GM13977 (cell line): ENCODE measurements around the gene RPEL1.
"Not testable (repeated sequence)": the region's sequence is repeated elsewhere in the genome, so short reads cannot be mapped to it uniquely, and the experiment has no call there.

Experiments
- DNase-seq: peaks from one replicate; pipeline ENCODE4 v3.0.0; 2012; ENCODE audit warnings: low spot score
- in situ Hi-C: fragments of 300-500 bp; cut with MboI; formaldehyde crosslinking; loops from one replicate; pipeline ENCODE4 v1.12.0; 2022; ENCODE audit warnings: low sequenced_read_pairs, low pct_unique_long_range_greater_than_20kb, mixed read lengths, inconsistent platforms; ENCODE audit not compliant: unreplicated experiment
- TF ChIP-seq, protein P1 (sequence below): IDR thresholded peaks from 2 replicates; pipeline ENCODE4 v1.5.1; 2012; ENCODE audit warnings: mild to moderate bottlenecking, control low read depth; ENCODE audit not compliant: insufficient read depth; ENCODE audit errors: extremely low read depth, missing control alignments

The RPEL1 gene

DNA sequence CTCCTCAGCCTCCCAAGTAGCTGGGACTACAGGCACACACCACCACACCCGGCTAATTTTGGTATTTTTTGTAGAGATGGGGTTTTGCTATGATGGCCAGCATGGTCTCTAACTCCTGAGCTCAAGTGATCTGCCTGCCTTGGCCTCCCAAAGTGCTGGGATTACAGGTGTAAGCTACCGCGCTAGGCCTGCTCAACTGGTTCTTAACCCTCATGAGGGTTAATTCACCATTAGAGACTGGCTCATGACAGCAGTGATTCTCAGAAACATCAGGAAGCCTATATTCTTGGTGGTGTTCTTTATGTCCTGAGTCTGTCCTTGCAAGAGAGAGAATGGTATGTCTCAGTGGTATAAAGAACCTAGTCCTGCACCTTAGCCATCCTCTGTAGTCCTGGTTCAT is 42.2 kb upstream of the RPEL1 start:
- in situ Hi-C loops: no loop called here
- TF ChIP-seq, protein P1, sequence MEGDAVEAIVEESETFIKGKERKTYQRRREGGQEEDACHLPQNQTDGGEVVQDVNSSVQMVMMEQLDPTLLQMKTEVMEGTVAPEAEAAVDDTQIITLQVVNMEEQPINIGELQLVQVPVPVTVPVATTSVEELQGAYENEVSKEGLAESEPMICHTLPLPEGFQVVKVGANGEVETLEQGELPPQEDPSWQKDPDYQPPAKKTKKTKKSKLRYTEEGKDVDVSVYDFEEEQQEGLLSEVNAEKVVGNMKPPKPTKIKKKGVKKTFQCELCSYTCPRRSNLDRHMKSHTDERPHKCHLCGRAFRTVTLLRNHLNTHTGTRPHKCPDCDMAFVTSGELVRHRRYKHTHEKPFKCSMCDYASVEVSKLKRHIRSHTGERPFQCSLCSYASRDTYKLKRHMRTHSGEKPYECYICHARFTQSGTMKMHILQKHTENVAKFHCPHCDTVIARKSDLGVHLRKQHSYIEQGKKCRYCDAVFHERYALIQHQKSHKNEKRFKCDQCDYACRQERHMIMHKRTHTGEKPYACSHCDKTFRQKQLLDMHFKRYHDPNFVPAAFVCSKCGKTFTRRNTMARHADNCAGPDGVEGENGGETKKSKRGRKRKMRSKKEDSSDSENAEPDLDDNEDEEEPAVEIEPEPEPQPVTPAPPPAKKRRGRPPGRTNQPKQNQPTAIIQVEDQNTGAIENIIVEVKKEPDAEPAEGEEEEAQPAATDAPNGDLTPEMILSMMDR: no peak
- no peak for DNase-seq

DNA sequence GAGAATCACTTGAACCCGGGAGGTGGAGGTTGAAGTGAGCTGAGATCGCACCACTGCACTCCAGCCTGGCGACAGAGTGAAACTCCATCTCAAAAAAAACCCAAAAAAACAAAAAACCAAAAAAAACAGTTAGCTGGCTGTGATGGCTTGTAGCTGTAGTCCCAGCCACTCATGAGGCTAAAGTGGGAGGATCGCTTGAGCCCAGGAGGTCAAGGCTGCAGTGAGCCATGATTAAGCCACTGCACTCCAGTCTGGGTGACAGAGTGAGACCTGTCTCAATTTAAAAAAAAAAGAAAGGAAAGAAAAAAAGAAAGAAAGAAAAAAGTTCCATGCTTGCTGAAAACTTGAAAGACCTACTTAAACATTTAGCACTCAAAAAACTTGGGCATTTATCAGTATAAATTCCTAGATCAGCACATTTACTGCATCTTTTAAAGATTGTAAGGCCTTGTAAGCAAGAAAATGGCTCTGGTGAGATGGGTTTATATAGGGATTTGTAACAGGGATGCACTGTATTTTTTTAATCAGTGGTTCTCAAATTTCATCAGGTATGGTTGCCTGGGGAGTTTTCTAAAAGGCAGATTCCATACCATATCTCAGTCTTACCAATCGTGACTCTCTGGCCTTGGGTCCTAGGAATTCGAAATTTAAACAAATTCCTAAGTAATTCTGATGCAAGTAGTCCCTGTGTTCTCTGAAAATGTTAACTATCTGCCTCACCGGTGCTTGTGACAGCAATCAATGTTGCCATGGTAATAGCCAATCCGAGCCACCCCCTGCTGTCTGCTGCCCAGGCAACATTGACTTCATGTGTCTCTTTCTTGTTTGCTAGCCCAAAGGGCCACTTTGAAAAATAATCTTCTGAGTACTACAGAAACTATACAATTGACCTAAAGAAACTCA is 41.1 kb upstream of the RPEL1 start:
- no peak for DNase-seq
- in situ Hi-C loops: no loop called here
- TF ChIP-seq, protein P1: no peak

DNA sequence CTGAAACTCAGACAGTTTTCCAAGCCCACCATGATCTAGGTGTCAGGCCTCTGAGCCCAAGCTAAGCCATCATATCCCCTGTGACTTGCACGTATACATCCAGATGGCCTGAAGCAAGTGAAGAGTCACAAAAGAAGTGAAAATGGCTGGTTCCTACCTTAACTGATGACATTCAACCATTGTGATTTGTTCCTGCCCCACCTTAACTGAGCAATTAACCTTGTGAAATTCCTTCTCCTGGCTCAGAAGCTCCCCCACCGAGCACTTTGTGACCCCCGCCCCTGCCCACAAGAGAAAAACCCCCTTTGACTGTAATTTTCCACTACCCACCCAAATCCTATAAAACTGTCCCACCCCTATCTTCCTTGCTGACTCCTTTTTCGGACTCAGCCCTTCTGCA is 40.3 kb upstream of the RPEL1 start:
- in situ Hi-C loops, DNase-seq: not testable (repeated sequence)

DNA sequence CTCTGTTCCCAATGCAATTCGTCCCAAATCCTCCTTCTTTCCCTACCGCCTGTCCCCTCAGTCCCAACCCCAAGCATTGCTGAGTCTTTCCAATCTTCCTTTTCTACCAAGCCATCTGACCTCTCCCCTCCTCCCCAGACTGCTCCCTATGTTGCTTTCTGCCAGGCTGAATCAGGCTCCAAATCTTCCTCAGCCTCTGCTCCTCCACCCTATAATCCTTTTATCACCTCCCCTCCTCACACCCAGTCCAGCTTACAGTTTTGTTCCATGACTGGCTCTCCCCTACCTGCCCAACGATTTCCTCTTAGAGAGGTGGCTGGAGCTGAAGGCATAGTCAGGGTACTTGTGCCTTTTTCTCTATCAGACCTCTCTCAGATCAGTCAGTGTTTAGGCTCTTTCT is 39.0 kb upstream of the RPEL1 start:
- in situ Hi-C loops, DNase-seq: not testable (repeated sequence)

DNA sequence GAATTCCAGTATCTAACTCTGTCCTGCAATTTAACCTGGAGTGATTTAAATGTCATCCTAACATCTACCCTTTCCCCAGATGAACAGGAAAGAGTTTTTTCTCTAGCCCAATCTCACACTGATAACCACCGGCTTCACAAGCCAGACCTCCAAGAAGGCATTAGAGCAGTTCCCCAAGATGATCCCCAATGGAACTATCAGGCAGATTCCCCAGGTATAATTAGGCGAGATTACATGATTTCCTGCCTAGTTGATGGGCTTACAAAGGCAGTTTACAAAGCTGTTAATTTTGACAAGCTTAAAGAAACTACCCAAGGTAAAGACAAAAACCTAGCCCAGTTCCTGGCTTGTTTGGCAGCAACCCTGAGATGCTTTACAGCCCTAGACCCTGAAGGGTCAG is 38.5 kb upstream of the RPEL1 start:
- in situ Hi-C loops: no loop called here
- no peak for DNase-seq
- TF ChIP-seq, protein P1: no peak

DNA sequence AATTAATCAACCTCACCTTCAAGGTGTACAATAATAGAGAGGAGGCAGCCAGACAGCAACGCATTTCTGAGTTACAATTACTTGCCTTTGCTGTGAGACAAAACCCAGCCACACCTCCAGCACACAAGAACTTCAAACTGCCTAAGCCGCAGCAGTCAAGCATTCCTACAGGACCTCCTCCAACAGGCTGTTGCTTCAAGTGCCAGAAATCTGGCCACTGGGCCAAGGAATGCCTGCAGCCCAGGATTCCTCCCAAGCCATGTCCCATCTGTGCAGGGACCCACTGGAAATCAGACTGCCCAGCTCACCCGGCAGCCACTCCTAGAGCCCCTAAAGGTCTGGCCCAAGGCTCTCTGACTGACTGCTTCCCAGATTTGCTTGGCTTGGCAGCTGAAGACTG is 38.0 kb upstream of the RPEL1 start:
- in situ Hi-C loops, DNase-seq: not testable (repeated sequence)

DNA sequence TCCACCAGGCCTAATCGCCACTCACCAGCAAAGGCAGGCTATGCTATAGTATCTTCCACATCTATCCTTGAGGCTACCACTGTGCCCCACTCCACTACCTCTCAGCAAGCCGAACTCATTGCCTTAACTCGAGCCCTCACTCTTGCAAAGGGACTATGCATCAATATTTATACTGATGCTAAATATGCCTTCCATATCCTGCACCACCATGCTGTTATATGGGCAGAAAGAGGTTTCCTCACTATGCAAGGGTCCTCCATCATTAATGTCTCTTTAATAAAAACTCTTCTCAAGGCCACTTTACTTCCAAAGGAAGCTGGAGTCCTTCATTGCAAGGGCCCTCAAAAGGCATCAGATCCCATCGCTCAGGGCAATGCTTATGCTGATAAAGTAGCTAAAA is 35.4 kb upstream of the RPEL1 start:
- in situ Hi-C loops, DNase-seq: not testable (repeated sequence)

DNA sequence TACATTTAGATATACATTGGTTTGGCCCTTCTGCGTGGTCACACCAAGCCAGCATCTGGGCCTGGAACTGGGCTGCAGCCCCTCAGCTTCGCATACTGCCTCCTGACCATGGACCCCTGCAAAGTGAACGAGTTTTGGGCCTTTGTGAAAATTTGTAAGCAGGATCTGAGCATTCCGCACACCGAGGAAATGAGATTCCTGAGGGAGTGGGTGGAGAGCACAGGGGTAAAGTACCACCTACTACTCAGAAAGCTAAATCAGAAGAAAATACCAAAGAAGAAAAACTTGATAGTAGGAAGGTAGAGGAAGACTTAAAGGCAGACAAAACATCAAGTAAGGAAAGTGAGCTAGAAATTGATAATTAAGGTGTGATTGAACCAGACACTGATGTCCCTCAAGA is 30.1 kb upstream of the RPEL1 start:
- in situ Hi-C loops: no loop called here
- TF ChIP-seq, protein P1: no peak

DNA sequence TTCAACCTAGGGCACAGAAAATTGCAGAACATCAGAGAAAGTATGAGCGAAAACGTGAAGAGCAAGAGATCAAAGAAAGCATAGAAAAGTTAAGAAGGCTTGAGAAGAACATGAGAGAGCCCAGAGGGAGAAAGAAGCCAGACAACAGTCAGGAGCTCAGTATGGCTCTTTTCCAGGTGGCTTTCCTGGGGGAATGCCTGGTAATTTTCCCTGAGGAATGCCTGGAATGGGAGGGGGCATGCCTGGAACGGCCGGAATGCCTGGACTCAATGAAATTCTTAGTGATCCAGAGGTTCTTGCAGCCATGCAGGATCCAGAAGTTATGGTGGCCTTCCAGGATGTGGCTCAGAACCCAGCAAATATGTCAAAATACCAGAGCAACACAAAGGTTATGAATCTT is 29.3 kb upstream of the RPEL1 start:
- DNase-seq: not testable (repeated sequence)

More for the DNA sequence above, 30.1 kb upstream of the RPEL1 start:
- no peak for DNase-seq

More for the DNA sequence above, 29.3 kb upstream of the RPEL1 start:
- in situ Hi-C loops: not testable (repeated sequence)
